Measurements from ENCODE around the gene TRIL.

TRIL gene

GRCh38 chr7:28998105-28998504 is 40.0 kb upstream of the TRIL start:
- H4K91ac ChIP-seq (ENCODE audit: low read depth, low read length, poor library complexity), result no peak overlapping the region

GRCh38 chr7:28996836-28997235 is 38.7 kb upstream of the TRIL start:
- Histone ChIP-seq H3K14ac (ENCODE audit: low read length) (no peak overlapping the region), H2AFZ (ENCODE audit: low read length) (no peak overlapping the region), H2BK15ac (ENCODE audit: low read length) (no peak overlapping the region), H3K27ac (replicated peaks; ENCODE audit: low read length) (no peak overlapping the region), H2BK5ac (ENCODE audit: low read length) (no peak overlapping the region), H4K8ac (ENCODE audit: low read depth, low read length) (no peak overlapping the region), H3K4me1 (ENCODE audit: control insufficient read depth in 2 of 2, insufficient read depth in 1 of 2, low read depth in 1 of 2, low read length in 2 of 2) (peaks cover 12 to 25% of the 10 kb centered on the region in 2 donors), H3K4me3 (ENCODE audit: low read length in 2 of 2) (no peak overlapping the region), H3K36me3 (replicated peaks in 1 of 2; ENCODE audit: control insufficient read depth in 2 of 2, insufficient read depth in 2 of 2, low read length in 2 of 2) (no peaks in the 10 kb centered on the region), H3K9ac (ENCODE audit: low read depth, low read length, poor library complexity) (no peak overlapping the region), H3K9me3 (replicated peaks in 1 of 2; ENCODE audit: control insufficient read depth in 2 of 2, insufficient read depth in 1 of 2, low read depth in 1 of 2, low read length in 2 of 2) (peaks cover 0 to 2% of the 10 kb centered on the region in 2 donors), H4K91ac (ENCODE audit: low read depth, low read length, poor library complexity) (no peak overlapping the region), H2AK5ac (ENCODE audit: low read depth, low read length) (no peak overlapping the region), H3K4ac (ENCODE audit: low read length) (no peak overlapping the region), H3K23ac (ENCODE audit: low read depth, low read length, poor library complexity) (no peak overlapping the region), H3K79me1 (ENCODE audit: low read depth, low read length) (no peaks in the 10 kb centered on the region), H2BK12ac (ENCODE audit: low read length) (no peak overlapping the region), H2BK120ac (ENCODE audit: low read depth, low read length) (no peak overlapping the region), H3K18ac (ENCODE audit: low read length) (no peak overlapping the region), H3K27me3 (ENCODE audit: control insufficient read depth in 3 of 3, insufficient read depth in 3 of 3, low read depth in 1 of 3, low read length in 3 of 3) (no peaks in the 10 kb centered on the region), H3K4me2 (ENCODE audit: insufficient read depth, low read length, poor library complexity, severe bottlenecking) (no peak overlapping the region)
- WGBS, 2 donors (ENCODE audit: extremely low coverage in 2 of 2, insufficient read length in 2 of 2, insufficient replicate concordance in 1 of 2), result no CpG with 5 or more reads among the region's 6 CpGs
- DNase-seq (ENCODE audit: low spot score), result no peak

More at GRCh38 chr7:28998105-28998504, 40.0 kb upstream of the TRIL start:
- H3K9ac ChIP-seq (ENCODE audit: low read depth, low read length, poor library complexity), result no peak overlapping the region
- no peak overlapping the region for H3K4ac ChIP-seq (ENCODE audit: low read length)
- no peak overlapping the region for H3K18ac ChIP-seq (ENCODE audit: low read length)
- H3K23ac ChIP-seq (ENCODE audit: low read depth, low read length, poor library complexity), result no peak overlapping the region
- H2BK15ac ChIP-seq (ENCODE audit: low read length), result no peak overlapping the region
- DNase-seq (ENCODE audit: low spot score), result no peak
- H3K27me3 ChIP-seq (ENCODE audit: control insufficient read depth in 3 of 3, insufficient read depth in 3 of 3, low read depth in 1 of 3, low read length in 3 of 3), result no peaks in the 10 kb centered on the region
- no peak overlapping the region for H3K4me3 ChIP-seq (ENCODE audit: low read length in 2 of 2)
- peaks cover 12 to 25% of the 10 kb centered on the region in 2 donors for H3K4me1 ChIP-seq (ENCODE audit: control insufficient read depth in 2 of 2, insufficient read depth in 1 of 2, low read depth in 1 of 2, low read length in 2 of 2)
- H3K36me3 ChIP-seq (replicated peaks in 1 of 2; ENCODE audit: control insufficient read depth in 2 of 2, insufficient read depth in 2 of 2, low read length in 2 of 2), result no peaks in the 10 kb centered on the region
- peaks cover 0 to 7% of the 10 kb centered on the region in 2 donors for H3K9me3 ChIP-seq (replicated peaks in 1 of 2; ENCODE audit: control insufficient read depth in 2 of 2, insufficient read depth in 1 of 2, low read depth in 1 of 2, low read length in 2 of 2)
- H2BK120ac ChIP-seq (ENCODE audit: low read depth, low read length), result no peak overlapping the region
- no peak overlapping the region for H3K14ac ChIP-seq (ENCODE audit: low read length)
- no peak overlapping the region for H3K4me2 ChIP-seq (ENCODE audit: insufficient read depth, low read length, poor library complexity, severe bottlenecking)
- H2BK5ac ChIP-seq (ENCODE audit: low read length), result no peak overlapping the region
- H2BK12ac ChIP-seq (ENCODE audit: low read length), result no peak overlapping the region
- H4K8ac ChIP-seq (ENCODE audit: low read depth, low read length), result no peak overlapping the region
- no peak overlapping the region for H3K27ac ChIP-seq (replicated peaks; ENCODE audit: low read length)
- H2AFZ ChIP-seq (ENCODE audit: low read length), result no peak overlapping the region
- H2AK5ac ChIP-seq (ENCODE audit: low read depth, low read length), result no peak overlapping the region
- H3K79me1 ChIP-seq (ENCODE audit: low read depth, low read length), result no peaks in the 10 kb centered on the region
- WGBS, 2 donors (ENCODE audit: extremely low coverage in 2 of 2, insufficient read length in 2 of 2, insufficient replicate concordance in 1 of 2), result no CpG with 5 or more reads among the region's 4 CpGs

GRCh38 chr7:28993371-28993770 is 35.2 kb upstream of the TRIL start:
- Histone ChIP-seq H2AK5ac (ENCODE audit: low read depth, low read length) (no peak overlapping the region), H3K4me3 (ENCODE audit: low read length in 2 of 2) (no peak overlapping the region), H3K9ac (ENCODE audit: low read depth, low read length, poor library complexity) (no peak overlapping the region), H3K27ac (replicated peaks; ENCODE audit: low read length) (no peak overlapping the region), H3K14ac (ENCODE audit: low read length) (no peak overlapping the region), H2BK12ac (ENCODE audit: low read length) (no peak overlapping the region), H2AFZ (ENCODE audit: low read length) (no peak overlapping the region), H3K36me3 (replicated peaks in 1 of 2; ENCODE audit: control insufficient read depth in 2 of 2, insufficient read depth in 2 of 2, low read length in 2 of 2) (no peaks in the 10 kb centered on the region), H3K9me3 (replicated peaks in 1 of 2; ENCODE audit: control insufficient read depth in 2 of 2, insufficient read depth in 1 of 2, low read depth in 1 of 2, low read length in 2 of 2) (no peaks in the 10 kb centered on the region), H4K91ac (ENCODE audit: low read depth, low read length, poor library complexity) (no peak overlapping the region), H3K27me3 (ENCODE audit: control insufficient read depth in 3 of 3, insufficient read depth in 3 of 3, low read depth in 1 of 3, low read length in 3 of 3) (no peaks in the 10 kb centered on the region), H3K4me1 (ENCODE audit: control insufficient read depth in 2 of 2, insufficient read depth in 1 of 2, low read depth in 1 of 2, low read length in 2 of 2) (peaks cover 8 to 24% of the 10 kb centered on the region in 2 donors), H3K4me2 (ENCODE audit: insufficient read depth, low read length, poor library complexity, severe bottlenecking) (no peak overlapping the region), H2BK120ac (ENCODE audit: low read depth, low read length) (no peak overlapping the region), H2BK15ac (ENCODE audit: low read length) (no peak overlapping the region), H3K18ac (ENCODE audit: low read length) (no peak overlapping the region), H4K8ac (ENCODE audit: low read depth, low read length) (no peak overlapping the region), H3K23ac (ENCODE audit: low read depth, low read length, poor library complexity) (no peak overlapping the region), H2BK5ac (ENCODE audit: low read length) (no peak overlapping the region), H3K79me1 (ENCODE audit: low read depth, low read length) (no peaks in the 10 kb centered on the region), H3K4ac (ENCODE audit: low read length) (no peak overlapping the region)
- WGBS, 2 donors (ENCODE audit: extremely low coverage in 2 of 2, insufficient read length in 2 of 2, insufficient replicate concordance in 1 of 2), result no CpG with 5 or more reads among the region's 4 CpGs
- no peak for DNase-seq (ENCODE audit: low spot score)

- H4K8ac ChIP-seq (ENCODE audit: low read depth, low read length), result no peak overlapping the region
- WGBS, 2 donors (ENCODE audit: extremely low coverage in 2 of 2, insufficient read length in 2 of 2, insufficient replicate concordance in 1 of 2), result no CpG with 5 or more reads among the region's 1 CpG
- H3K14ac ChIP-seq (ENCODE audit: low read length), result no peak overlapping the region
- no peak for DNase-seq (ENCODE audit: low spot score)
- H2BK12ac ChIP-seq (ENCODE audit: low read length), result no peak overlapping the region
- H2BK15ac ChIP-seq (ENCODE audit: low read length), result no peak overlapping the region
- no peak overlapping the region for H3K4me3 ChIP-seq (ENCODE audit: low read length in 2 of 2)
- no peak overlapping the region for H3K4ac ChIP-seq (ENCODE audit: low read length)
- no peak overlapping the region for H3K4me2 ChIP-seq (ENCODE audit: insufficient read depth, low read length, poor library complexity, severe bottlenecking)
- H3K79me1 ChIP-seq (ENCODE audit: low read depth, low read length), result no peaks in the 10 kb centered on the region
- no peak overlapping the region for H3K9ac ChIP-seq (ENCODE audit: low read depth, low read length, poor library complexity)
- H3K27me3 ChIP-seq (ENCODE audit: control insufficient read depth in 3 of 3, insufficient read depth in 3 of 3, low read depth in 1 of 3, low read length in 3 of 3), result no peaks in the 10 kb centered on the region
- H2AK5ac ChIP-seq (ENCODE audit: low read depth, low read length), result no peak overlapping the region
- no peak overlapping the region for H4K91ac ChIP-seq (ENCODE audit: low read depth, low read length, poor library complexity)
- no peak overlapping the region for H3K27ac ChIP-seq (replicated peaks; ENCODE audit: low read length)
- no peak overlapping the region for H3K18ac ChIP-seq (ENCODE audit: low read length)
- no peak overlapping the region for H2AFZ ChIP-seq (ENCODE audit: low read length)
- peaks cover 3 to 18% of the 10 kb centered on the region in 2 donors for H3K4me1 ChIP-seq (ENCODE audit: control insufficient read depth in 2 of 2, insufficient read depth in 1 of 2, low read depth in 1 of 2, low read length in 2 of 2)
- H3K9me3 ChIP-seq (replicated peaks in 1 of 2; ENCODE audit: control insufficient read depth in 2 of 2, insufficient read depth in 1 of 2, low read depth in 1 of 2, low read length in 2 of 2), result no peaks in the 10 kb centered on the region
- no peak overlapping the region for H2BK5ac ChIP-seq (ENCODE audit: low read length)
- H2BK120ac ChIP-seq (ENCODE audit: low read depth, low read length), result no peak overlapping the region
- H3K36me3 ChIP-seq (replicated peaks in 1 of 2; ENCODE audit: control insufficient read depth in 2 of 2, insufficient read depth in 2 of 2, low read length in 2 of 2), result no peaks in the 10 kb centered on the region
- no peak overlapping the region for H3K23ac ChIP-seq (ENCODE audit: low read depth, low read length, poor library complexity)
Observed at GRCh38 chr7:28992798-28993197, 34.7 kb upstream of the TRIL start.

All from neuronal stem cell (in vitro differentiated cells).